ENCODE measurements around the gene HMGN3.

The HMGN3 gene

DNA sequence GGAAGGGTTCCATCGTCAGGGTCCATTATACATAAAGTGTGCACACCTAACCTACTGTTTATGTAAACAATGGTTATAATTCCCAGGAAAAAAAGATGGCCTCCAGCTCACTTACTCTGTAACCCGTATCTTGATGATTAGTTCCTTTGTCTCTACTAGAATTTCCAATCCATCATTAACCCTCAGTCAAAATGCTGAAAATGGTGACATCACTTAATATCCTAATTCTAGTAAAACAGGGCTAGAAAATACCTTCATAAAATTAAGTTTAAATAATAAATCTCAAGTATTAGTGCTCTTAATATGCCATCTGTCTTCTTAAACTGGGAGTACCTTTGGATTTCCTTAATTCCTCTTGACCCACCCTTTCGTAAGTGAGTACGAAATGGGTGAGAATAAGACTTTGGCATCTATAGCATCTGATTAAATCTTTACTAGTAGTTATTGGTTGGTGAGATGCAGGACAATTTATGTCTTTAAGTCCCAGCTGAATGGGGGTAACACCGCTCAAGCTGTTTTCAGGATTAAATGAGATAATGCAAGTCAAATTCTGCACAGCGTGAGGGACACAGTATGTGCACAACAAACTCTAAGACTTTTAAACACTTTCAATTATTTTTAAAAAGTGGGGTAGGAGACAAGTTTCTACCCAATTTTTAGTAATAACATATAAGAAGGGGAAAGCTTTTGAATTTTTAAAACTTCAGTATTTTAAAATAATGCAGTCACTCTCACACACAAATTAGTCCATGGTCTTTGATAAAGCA lies 1.6 kb downstream of the HMGN3 start:
- DNase-seq (ENCODE audit: low spot score), result no peak

GRCh38 chr6:79231666-79232065 lies 2.8 kb downstream of the HMGN3 start:
- DNase-seq (ENCODE audit: low spot score), result no peak

DNA sequence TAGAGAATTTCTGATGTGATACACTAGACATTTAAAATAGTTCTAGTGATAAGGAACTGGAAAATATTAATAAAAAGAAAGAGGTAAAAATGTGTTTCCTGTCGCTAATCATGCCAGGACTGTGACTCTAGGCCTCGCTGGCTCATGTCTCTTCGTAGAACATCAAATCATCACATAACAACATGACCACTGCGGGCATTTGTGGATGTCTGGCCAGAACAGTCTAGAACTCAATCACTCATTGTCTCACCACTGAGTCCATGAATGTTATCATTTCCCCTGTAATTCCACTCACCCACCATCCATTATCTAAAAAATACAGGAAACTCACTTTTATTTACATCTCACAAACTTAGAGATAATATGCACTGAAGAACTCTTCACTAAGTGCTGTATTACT lies 3.4 kb downstream of the HMGN3 start:
- no peak for DNase-seq (ENCODE audit: low spot score)

- DNase-seq (ENCODE audit: low spot score), result no peak
Measured at GRCh38 chr6:79230149-79230548, 4.3 kb downstream of the HMGN3 start.

DNA sequence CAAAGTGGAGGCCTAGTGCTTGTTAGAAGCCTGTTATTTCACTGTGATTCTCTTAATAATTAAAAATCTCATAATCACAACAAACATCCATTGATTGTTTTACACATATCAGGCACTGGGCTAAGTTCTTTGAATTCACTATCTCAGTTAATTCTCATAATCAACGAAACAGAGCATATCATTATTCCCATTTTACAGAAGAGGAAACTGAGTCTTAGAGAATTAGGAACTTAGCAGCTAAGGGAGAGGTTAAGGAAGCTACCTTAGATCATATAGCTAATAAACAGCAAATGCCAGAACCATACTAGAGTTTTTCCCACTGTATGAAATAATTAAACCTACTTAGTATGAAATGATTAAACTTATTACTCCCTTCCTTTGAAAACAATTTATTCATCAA lies 7.0 kb downstream of the HMGN3 start:
- no peak for DNase-seq (ENCODE audit: low spot score)

GRCh38 chr6:79226660-79227059 lies 7.8 kb downstream of the HMGN3 start:
- DNase-seq (ENCODE audit: low spot score), result no peak

DNA sequence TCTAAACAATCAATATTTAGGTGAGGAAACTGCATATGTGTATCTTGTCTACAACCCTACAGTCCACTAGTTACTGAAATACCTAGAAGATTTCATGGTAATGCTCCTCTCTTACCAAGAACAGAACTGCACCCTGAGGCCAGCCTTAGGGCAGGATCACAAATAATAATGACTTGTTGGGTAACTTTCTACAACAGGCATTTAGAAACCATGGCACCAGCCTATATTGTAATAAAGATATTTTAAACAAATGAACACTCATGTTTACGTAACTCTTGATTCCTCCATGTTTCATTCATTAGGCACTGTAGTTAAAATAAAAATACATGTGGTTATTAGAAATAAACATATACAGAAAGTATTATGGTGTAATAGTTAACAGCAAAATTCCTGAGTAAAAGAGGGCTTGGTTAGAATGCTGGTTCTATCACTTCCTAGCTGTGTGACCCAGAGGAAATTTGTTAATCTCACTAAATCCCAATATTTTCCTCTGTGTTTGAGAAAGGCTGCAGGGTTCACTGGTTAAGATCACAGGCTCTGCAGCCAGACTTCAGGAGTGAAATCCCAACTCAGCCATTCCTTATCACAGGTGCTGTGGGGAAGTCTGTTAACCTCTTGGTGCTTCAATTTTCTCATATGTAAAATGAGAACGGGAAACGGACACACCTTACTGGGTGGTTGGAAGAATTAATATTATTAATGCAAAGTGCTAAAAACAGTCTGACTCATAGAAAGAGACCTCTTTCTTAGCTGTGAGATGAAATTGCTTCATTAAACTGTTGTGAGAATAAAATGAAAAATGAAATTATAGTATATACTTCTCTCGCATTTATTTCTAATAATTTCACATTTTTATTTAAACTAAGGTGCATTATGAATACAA lies 8.5 kb downstream of the HMGN3 start:
- no peak for DNase-seq (ENCODE audit: low spot score)

DNA sequence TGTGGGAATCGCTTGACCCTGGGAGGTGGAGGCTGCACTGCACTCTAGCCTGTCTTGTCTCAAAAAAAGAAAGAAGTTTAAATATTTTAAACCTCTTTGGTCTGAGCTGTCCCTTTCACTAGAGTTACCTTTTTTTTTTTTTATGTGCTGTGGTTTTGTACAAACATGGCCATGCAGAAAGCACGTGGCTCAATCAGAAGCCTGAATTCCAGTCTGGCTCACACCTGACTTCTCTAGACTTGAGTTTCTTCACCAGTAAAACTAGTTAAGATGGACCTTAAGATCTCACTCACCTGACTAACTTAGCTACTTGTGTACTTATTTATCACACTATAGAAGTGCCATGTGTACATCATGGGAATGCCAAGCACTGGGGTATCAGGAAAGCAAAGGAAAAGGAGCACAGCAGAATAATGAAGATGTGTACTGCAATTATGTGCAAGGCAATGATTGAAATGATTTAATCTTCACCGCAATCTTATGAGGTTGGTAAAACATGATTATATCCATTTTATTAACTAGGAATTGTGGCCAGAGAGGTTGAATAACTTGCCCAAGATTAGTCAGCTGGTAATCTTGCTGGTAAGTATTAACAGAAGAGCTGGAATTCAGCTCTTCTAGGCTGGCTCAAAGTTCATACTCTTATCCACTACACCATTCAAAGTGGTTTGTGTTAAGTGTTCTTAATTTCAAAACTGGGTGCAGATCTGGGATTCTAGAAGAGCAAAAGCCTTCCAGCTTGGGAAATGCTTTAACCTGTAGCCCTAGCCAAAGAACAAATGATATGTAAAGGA lies 10.7 kb downstream of the HMGN3 start:
- no peak for DNase-seq (ENCODE audit: low spot score)

DNA sequence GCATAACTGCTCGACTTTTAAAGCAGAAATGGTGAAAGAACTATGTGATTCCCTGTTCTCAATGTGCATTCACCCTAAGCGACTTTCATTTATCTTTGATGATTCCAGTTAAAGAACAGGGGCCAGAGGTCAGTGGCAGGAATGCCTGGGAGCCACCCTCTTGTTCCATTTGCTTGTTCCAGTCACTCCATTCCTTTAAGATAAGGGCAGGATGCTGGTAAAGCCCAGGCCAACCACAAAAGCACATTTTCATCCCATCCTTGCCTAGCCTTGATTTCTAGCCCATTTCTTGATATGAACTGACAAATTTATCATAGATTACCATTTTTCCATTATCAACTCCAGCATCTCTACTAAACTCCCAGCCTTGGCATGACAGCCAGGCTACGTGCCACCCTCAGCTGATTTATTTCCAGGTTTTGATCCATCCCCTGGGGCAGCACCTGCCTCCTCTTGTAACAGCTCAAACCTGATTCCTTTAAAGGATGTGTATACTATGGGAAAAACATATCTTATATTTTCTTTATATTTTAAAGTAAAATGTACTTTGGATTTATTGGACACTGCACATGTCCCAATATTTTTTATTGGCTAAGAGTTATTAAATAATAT lies 19.2 kb downstream of the HMGN3 start:
- DNase-seq (ENCODE audit: low spot score), result no peak

GRCh38 chr6:79212859-79213258 lies 21.6 kb downstream of the HMGN3 start:
- DNase-seq (ENCODE audit: low spot score), result no peak

- no peak for DNase-seq (ENCODE audit: low spot score)
Measured at GRCh38 chr6:79208816-79209215, 25.7 kb downstream of the HMGN3 start.

DNA sequence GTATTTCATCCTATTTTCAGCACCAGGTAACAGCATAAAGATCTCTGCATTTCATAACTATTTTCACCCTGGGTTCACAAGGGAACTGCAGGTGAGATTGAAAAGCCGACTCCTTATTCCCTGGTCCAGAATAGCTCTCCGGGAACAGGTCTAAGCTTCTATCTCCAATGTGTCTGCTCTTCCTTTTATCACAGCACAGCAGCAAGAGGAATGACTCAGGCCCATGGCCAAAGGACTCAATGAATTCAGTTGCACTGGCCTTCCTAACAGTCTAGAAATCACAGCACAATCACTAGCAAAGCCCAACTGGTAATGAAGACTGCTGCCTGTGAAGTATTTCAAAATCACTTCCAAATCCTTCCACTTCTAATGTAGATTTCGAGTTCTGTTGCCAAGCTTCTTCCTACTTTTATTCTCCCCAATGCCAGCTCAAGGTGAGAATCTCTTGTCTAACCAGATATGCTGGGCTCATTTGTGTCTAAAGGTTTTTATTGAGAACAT lies 30.7 kb downstream of the HMGN3 start:
- DNase-seq (ENCODE audit: low spot score), result no peak

- DNase-seq (ENCODE audit: low spot score), result no peak
Measured at GRCh38 chr6:79202556-79202955, 31.9 kb downstream of the HMGN3 start.

- DNase-seq (ENCODE audit: low spot score), result no peak
Measured at GRCh38 chr6:79201983-79202382, 32.5 kb downstream of the HMGN3 start.

GRCh38 chr6:79201143-79201542 lies 33.3 kb downstream of the HMGN3 start:
- no peak for DNase-seq (ENCODE audit: low spot score)

GRCh38 chr6:79196912-79197311 lies 37.6 kb downstream of the HMGN3 start:
- no peak for DNase-seq (ENCODE audit: low spot score)

GRCh38 chr6:79193971-79194370 lies 40.5 kb downstream of the HMGN3 start:
- no peak for DNase-seq (ENCODE audit: low spot score)

- no peak for DNase-seq (ENCODE audit: low spot score)
Measured at GRCh38 chr6:79189760-79190350, 44.6 kb downstream of the HMGN3 start.

DNA sequence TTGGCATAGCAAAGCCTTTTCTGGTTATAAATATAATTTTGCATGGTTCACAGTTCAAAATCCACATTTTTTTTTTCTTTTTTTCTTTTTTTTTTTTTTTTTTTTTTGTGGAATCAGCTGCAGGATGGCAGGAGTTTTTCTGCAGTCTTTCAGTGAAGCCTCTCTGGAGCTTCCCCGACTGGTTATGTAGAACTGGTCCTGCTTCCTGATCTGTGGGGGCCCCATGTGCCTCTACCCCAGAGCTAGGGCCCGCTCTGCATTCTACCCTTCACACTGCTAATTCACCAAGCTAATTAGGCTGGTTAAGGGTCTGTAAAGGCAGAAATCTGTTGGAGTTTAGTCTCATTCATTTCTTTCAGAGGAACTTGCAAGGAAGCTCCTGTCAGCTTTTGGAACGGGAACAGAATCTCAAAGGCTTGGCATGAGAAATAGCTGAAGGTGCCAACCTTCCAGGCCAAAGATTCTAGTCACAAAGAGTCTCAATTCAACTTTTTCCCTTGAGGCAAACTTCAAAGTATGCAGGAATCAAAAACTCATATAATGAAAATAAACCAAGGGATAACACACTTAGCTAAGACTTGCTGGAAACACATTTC lies 45.5 kb downstream of the HMGN3 start:
- DNase-seq (ENCODE audit: low spot score), result no peak

DNA sequence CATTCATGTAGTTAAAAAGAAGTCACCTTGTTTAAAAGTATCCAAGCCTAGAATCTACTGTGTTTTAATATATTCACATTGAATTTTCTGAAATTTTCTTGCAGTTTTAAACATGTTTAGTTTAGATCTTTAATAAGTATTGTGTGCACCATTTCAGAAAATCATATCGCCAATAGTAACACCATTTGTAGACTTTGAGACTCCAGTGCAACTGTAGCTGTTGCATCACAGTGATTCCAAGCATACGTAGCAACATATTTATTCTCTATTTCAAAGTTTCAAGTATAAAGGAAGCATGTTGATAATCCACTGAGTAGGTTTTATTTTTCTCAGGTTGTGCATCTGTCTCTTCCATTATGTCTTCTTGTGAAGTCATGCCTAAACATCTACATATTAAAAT lies 46.4 kb downstream of the HMGN3 start:
- DNase-seq (ENCODE audit: low spot score), result no peak

- no peak for DNase-seq (ENCODE audit: low spot score)
Measured at GRCh38 chr6:79186564-79186963, 47.9 kb downstream of the HMGN3 start.

Data from LoVo (cell line).